Measurements from ENCODE around the gene TMEM14A.
"Not testable (repeated sequence)": the region's sequence is repeated elsewhere in the genome, so short reads cannot be mapped to it uniquely, and the experiment has no call there.

Gene TMEM14A

DNA sequence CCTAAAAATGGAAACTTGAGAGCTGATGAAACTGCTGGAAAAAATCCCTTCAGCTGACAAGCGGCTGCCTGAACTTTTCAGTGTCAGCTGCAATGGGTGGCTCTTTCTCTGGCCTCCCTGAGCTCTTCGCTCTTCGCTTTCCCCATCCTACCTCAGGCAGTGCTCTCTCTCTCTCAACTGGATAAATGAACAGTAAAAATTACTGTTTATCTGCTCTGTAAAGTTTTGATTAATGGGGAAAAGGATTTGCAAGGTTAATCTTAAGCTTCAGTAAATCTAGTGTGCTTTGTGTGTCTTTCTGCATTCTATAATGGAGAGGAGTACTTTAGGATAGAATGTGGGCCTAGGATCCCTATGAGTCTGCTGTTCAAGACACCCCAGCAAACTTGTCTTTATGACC lies 35.1 kb downstream of the TMEM14A start:
- DNase-seq (ENCODE audit: insufficient read length, low spot score) (no peak), FAIRE-seq (no peak)
- TF ChIP-seq POU2F2 (IDR thresholded peaks at IDR 0.05; ENCODE audit: low read depth, low read length), result no peak
- no peak for TF ChIP-seq TAF1 (IDR thresholded peaks at IDR 0.05; ENCODE audit: low read depth, low read length)
- no peak for TF ChIP-seq PAX5 (IDR thresholded peaks at IDR 0.05; ENCODE audit: insufficient read depth, low read length, severe bottlenecking)
- TF ChIP-seq POLR2AphosphoS5 (IDR thresholded peaks at IDR 0.05; ENCODE audit: low read depth, low read length), result no peak
- TF ChIP-seq POLR2A (IDR thresholded peaks at IDR 0.05; ENCODE audit: low read depth, low read length), result no peak
- no peak for TF ChIP-seq SPI1 (IDR thresholded peaks at IDR 0.05; ENCODE audit: low read depth, low read length)

DNA sequence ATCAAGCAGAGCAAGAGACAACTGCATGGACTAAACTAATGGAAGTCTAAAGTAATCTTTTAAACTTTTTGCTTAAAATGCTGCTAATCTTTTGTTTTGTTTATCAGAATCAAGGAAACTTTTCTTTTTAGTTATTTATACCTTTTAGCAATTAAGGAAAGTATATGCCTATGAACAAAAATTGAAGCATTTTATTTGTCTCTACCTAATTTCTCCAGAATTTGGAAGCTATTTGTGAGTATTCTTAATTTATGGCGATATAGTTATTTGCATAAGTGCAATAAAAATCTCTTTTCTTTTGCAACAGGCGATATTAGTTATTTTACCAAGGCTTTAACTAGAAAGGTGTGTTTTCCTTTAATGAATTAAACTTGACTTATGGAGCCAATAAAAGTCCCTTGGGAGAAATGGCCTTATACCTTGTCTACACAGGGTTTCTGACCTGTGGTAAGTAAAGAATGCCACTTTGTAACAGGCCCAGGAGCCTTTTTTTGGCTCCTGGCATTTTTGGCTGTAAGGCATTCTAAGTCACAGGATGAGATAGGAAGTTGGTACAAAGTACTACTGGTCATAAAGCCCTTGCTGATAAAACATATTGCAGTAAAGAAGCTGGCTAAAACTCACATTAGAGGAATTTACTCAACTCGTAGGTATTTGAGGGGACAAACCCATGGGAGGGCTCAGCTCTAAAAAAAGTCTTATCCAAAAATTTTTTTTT lies 37.2 kb downstream of the TMEM14A start:
- DNase-seq (ENCODE audit: insufficient read length, low spot score) (no peak), FAIRE-seq (no peak)
- no peak for TF ChIP-seq POU2F2 (IDR thresholded peaks at IDR 0.05; ENCODE audit: low read depth, low read length)
- no peak for TF ChIP-seq POLR2AphosphoS5 (IDR thresholded peaks at IDR 0.05; ENCODE audit: low read depth, low read length)
- no peak for TF ChIP-seq TAF1 (IDR thresholded peaks at IDR 0.05; ENCODE audit: low read depth, low read length)
- TF ChIP-seq POLR2A (IDR thresholded peaks at IDR 0.05; ENCODE audit: low read depth, low read length), result no peak
- TF ChIP-seq SPI1 (IDR thresholded peaks at IDR 0.05; ENCODE audit: low read depth, low read length), result no peak
- no peak for TF ChIP-seq PAX5 (IDR thresholded peaks at IDR 0.05; ENCODE audit: insufficient read depth, low read length, severe bottlenecking)

DNA sequence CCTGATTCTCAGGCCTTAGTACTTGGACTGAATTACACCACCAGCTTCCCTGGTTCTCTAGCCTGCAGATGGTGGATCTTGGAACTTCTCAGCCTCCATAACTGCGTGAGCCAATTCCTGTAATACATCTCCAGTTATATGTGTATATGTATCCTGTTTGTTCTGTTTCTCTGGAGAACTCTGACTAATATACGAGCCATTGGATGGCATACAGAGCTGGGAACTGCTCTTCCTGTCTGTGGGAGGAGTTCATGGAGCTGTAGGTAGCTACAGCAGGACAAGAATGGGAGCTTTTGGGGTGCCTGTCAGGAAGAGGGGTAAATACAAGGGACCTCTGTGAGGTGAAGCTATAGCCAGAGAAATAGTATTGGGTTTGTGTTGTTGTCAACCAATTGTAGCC lies 41.2 kb downstream of the TMEM14A start:
- TF ChIP-seq POU2F2 (IDR thresholded peaks at IDR 0.05; ENCODE audit: low read depth, low read length), result no peak
- no peak for DNase-seq (ENCODE audit: insufficient read length, low spot score)
- no peak for FAIRE-seq

DNA sequence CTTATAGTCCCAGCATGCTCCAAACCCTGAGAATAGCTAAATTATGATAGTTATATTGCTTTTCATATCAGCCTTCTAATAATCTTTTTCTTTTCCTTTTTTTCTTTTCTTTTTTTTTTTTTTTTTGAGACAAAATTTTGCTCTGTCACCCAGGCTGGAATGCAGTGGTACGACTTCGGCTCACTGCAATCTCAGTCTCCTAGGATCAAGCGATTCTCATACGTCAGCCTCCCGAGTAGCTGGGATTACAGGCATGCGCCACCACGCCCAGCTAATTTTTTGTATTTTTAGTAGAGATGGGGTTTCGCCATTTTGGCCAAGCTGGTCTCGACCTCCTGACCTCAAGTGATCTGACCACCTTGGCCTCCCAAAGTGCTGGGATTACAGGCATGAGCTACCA lies 43.8 kb downstream of the TMEM14A start:
- not testable (repeated sequence) for FAIRE-seq; DNase-seq (ENCODE audit: insufficient read length, low spot score)

DNA sequence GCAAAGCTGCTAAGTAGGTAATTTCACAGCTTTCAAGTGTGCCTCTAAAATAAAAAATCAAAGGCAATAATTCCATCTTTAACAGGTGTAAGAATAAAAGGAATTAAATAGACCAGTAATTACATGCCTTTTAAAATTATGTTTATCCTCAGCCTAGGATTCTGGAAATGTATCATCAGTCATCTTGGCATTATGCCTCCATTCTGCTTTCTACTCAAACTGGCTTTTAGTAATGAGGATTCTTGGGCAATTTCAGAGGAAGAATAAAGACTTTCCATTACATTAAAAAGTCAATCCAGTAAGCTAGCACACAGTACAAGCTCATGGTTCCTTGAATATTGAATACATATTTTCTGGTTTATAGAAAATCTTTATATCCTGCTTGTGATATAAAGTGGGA lies 47.6 kb downstream of the TMEM14A start:
- FAIRE-seq (no peak), DNase-seq (ENCODE audit: insufficient read length, low spot score) (no peak)
- TF ChIP-seq POLR2A (IDR thresholded peaks at IDR 0.05; ENCODE audit: low read depth, low read length), result no peak
- TF ChIP-seq SPI1 (IDR thresholded peaks at IDR 0.05; ENCODE audit: low read depth, low read length), result no peak
- no peak for TF ChIP-seq POU2F2 (IDR thresholded peaks at IDR 0.05; ENCODE audit: low read depth, low read length)
- no peak for TF ChIP-seq PAX5 (IDR thresholded peaks at IDR 0.05; ENCODE audit: insufficient read depth, low read length, severe bottlenecking)
- TF ChIP-seq TAF1 (IDR thresholded peaks at IDR 0.05; ENCODE audit: low read depth, low read length), result no peak
- TF ChIP-seq POLR2AphosphoS5 (IDR thresholded peaks at IDR 0.05; ENCODE audit: low read depth, low read length), result no peak

DNA sequence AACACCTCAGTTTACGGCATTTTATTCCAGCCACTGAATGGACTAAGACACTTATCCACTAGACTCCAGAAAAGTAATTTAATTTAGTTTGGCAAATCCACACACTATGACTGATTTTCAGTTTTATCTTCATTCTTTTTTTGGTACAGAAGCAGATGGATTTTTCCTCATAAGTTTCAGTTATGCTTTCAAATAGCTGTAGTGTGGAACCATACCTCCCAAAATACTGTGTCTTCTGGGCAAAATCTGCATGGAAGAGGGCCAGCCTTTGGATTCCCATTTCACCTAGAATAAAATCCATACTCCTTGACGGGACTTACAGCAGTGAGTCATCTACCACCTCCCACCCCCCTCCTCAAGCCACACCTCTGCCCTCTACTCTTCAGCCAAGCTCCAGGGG lies 49.4 kb downstream of the TMEM14A start:
- TF ChIP-seq TAF1 (IDR thresholded peaks at IDR 0.05; ENCODE audit: low read depth, low read length) (no peak), POLR2A (IDR thresholded peaks at IDR 0.05; ENCODE audit: low read depth, low read length) (no peak)
- FAIRE-seq, result no peak

DNA sequence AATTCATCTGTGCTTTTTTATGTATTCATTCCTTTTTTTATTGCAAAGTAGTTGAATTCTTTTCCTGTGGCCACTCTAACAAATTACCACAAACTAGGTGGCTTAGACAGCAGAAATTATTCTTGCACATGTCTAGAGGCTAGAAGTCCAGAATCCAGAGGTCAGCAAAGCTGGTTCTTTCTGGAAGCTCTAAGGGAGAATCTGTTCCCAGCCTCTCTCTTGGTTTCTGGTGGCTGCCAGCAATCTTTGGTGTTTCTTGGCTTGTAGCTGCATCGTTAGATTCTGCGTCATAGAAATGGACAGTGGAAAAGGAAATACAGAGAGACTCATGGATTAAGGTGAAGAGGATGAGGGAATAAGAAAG lies 53.1 kb downstream of the TMEM14A start:
- no peak for DNase-seq (ENCODE audit: insufficient read length, low spot score)
- no peak for TF ChIP-seq PAX5 (IDR thresholded peaks at IDR 0.05; ENCODE audit: insufficient read depth, low read length, severe bottlenecking)
- no peak for TF ChIP-seq POLR2A (IDR thresholded peaks at IDR 0.05; ENCODE audit: low read depth, low read length)
- no peak for TF ChIP-seq SPI1 (IDR thresholded peaks at IDR 0.05; ENCODE audit: low read depth, low read length)
- TF ChIP-seq TAF1 (IDR thresholded peaks at IDR 0.05; ENCODE audit: low read depth, low read length), result no peak
- TF ChIP-seq POU2F2 (IDR thresholded peaks at IDR 0.05; ENCODE audit: low read depth, low read length), result no peak
- no peak for FAIRE-seq

More for the DNA sequence above, 49.4 kb downstream of the TMEM14A start:
- DNase-seq (ENCODE audit: insufficient read length, low spot score), result no peak

DNA sequence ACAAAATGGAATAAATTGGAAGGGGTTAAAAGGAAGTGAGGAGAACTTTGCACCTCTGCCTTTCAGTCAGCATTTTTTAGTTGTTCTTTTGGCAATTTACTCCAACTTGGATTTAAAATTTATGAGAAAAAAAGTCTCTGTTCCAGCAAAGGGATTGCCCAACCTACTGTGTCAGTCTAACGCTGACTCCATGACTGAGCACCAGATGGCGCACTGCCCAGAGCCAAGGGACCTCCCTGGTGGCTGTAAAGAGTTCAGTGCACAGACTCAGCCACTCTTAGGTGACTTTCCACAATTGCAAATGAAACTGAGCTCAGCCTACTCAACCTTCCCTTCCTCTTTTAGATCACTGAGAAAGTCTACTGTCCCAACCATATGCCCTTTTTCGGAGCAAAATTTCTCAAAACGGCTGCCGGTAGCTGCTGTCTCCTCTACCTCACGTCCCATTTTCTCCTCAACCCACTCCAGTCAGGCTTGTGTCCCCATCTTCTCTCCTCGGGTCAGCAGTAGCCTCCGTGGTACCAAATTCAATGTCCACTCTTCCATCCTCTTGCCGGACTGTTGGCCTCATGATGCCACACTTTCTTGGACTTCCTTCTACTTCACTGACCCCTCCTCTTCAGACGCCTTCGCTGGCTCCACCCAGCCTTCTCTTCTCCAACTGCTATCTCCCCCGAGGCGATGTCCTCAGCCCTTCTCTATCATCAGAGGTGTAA lies 53.7 kb downstream of the TMEM14A start:
- TF ChIP-seq POU2F2 (IDR thresholded peaks at IDR 0.05; ENCODE audit: low read depth, low read length), result no peak
- TF ChIP-seq SPI1 (IDR thresholded peaks at IDR 0.05; ENCODE audit: low read depth, low read length), result peak; percentile 85
- TF ChIP-seq POLR2A (IDR thresholded peaks at IDR 0.05; ENCODE audit: low read depth, low read length), result no peak
- TF ChIP-seq PAX5 (IDR thresholded peaks at IDR 0.05; ENCODE audit: insufficient read depth, low read length, severe bottlenecking), result no peak
- peak; percentile 92 for FAIRE-seq

DNA sequence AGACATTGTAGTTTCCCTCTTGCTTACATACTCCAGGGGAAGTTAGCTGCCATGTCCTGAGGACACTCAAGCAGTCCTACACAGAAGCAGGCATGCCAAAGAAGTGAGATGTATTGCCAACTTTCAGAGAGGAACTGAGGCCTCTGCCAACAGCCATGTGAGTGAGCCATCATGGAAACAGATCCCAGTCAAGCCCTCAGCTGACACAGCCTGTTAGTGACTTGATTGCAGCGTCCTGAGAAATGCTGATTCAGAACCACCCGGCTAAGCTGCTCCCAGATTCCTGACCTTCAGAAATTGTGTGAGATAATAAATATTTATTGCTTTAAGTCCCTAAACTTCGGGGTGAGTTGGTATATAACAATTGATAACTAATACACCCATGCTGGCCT lies 54.2 kb downstream of the TMEM14A start:
- TF ChIP-seq POU2F2 (IDR thresholded peaks at IDR 0.05; ENCODE audit: low read depth, low read length) (no peak), POLR2A (IDR thresholded peaks at IDR 0.05; ENCODE audit: low read depth, low read length) (no peak), PAX5 (IDR thresholded peaks at IDR 0.05; ENCODE audit: insufficient read depth, low read length, severe bottlenecking) (no peak), POLR2AphosphoS5 (IDR thresholded peaks at IDR 0.05; ENCODE audit: low read depth, low read length) (no peak), SPI1 (IDR thresholded peaks at IDR 0.05; ENCODE audit: low read depth, low read length) (no peak), TAF1 (IDR thresholded peaks at IDR 0.05; ENCODE audit: low read depth, low read length) (no peak)
- FAIRE-seq, result no peak
- no peak for DNase-seq (ENCODE audit: insufficient read length, low spot score)

More for the DNA sequence above, 53.7 kb downstream of the TMEM14A start:
- DNase-seq (ENCODE audit: insufficient read length, low spot score), result peak; percentile 57

DNA sequence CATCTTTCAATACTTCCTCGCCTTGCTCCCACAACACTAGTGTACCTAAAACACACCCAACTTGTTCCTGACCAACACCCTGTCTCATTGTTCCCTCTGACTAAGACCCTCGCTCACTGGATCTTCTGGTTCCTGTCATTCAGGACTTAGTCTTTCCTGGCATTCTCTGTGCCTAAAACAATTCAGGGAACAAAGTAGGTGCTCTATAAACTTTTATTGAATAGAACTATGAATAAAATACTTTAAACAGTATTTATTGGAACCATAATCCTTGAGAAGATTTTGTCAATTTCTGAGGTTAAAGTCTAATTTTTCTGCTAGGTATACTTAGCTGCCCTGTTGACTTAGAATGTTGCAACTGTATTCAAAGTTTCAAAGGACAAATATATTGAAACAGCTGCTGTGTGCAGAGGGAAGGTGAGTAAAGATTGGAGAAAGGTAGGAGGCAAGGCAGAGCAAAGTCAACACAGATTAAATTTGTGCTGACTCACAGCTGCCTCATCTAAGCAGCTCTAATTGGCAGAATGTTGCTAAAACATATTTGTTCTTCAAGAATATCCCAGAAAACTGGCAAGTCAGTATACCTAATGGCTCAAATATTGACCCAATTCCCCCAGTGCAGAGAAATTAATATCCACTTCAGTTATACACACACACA lies 54.8 kb downstream of the TMEM14A start:
- DNase-seq (ENCODE audit: insufficient read length, low spot score), result no peak

More for the DNA sequence above, 54.8 kb downstream of the TMEM14A start:
- TF ChIP-seq PAX5 (IDR thresholded peaks at IDR 0.05; ENCODE audit: insufficient read depth, low read length, severe bottlenecking) (no peak), POU2F2 (IDR thresholded peaks at IDR 0.05; ENCODE audit: low read depth, low read length) (no peak), TAF1 (IDR thresholded peaks at IDR 0.05; ENCODE audit: low read depth, low read length) (no peak), POLR2AphosphoS5 (IDR thresholded peaks at IDR 0.05; ENCODE audit: low read depth, low read length) (no peak), POLR2A (IDR thresholded peaks at IDR 0.05; ENCODE audit: low read depth, low read length) (no peak), SPI1 (IDR thresholded peaks at IDR 0.05; ENCODE audit: low read depth, low read length) (no peak)
- no peak for FAIRE-seq

Data from GM12891 (cell line).